ENCODE results near the gene NOTCH3. TPM values are rescaled to one million over a fixed set of nuclear protein-coding genes. Genes with fewer than 3 reads are reported as not detected.

The NOTCH3 gene
- 100 to 1,000 TPM in 3 of 4 donors, 10 to 100 TPM in 1; 87.3 to 127 (median 122) TPM for polyA plus RNA-seq (ENCODE audit: insufficient read length in 4 of 4)

- DNase-seq (ENCODE audit: low read depth in 4 of 4, low spot score in 2 of 4): no peak
Observed at GRCh38 chr19:15200553-15201364, at the start of gene NOTCH3. NOTCH3 (minus strand) TSS chr19:15200995; CDS start chr19:15200905, 90 bp downstream.

- no peak for DNase-seq (ENCODE audit: low read depth in 4 of 4, low spot score in 2 of 4)
Observed at GRCh38 chr19:15250640-15250993, 49.8 kb upstream of the NOTCH3 start.

GRCh38 chr19:15249972-15250639, 49.3 kb upstream of the NOTCH3 start:
- DNase-seq (ENCODE audit: low read depth in 4 of 4, low spot score in 2 of 4): no peak

- DNase-seq (ENCODE audit: low read depth in 4 of 4, low spot score in 2 of 4): no peak
Observed at GRCh38 chr19:15249528-15249874, 48.7 kb upstream of the NOTCH3 start.

GRCh38 chr19:15248648-15249527, 48.1 kb upstream of the NOTCH3 start:
- DNase-seq (ENCODE audit: low read depth in 4 of 4, low spot score in 2 of 4): no peak

- DNase-seq (ENCODE audit: low read depth in 4 of 4, low spot score in 2 of 4): no peak
Observed at GRCh38 chr19:15248106-15248505, 47.3 kb upstream of the NOTCH3 start.

GRCh38 chr19:15247107-15248014, 46.6 kb upstream of the NOTCH3 start:
- no peak for DNase-seq (ENCODE audit: low read depth in 4 of 4, low spot score in 2 of 4)

- no peak for DNase-seq (ENCODE audit: low read depth in 4 of 4, low spot score in 2 of 4)
Observed at GRCh38 chr19:15246198-15246481, 45.3 kb upstream of the NOTCH3 start.

- DNase-seq (ENCODE audit: low read depth in 4 of 4, low spot score in 2 of 4): no peak
Observed at GRCh38 chr19:15245370-15246197, 44.8 kb upstream of the NOTCH3 start.

- no peak for DNase-seq (ENCODE audit: low read depth in 4 of 4, low spot score in 2 of 4)
Observed at GRCh38 chr19:15244808-15245207, 44.0 kb upstream of the NOTCH3 start.

GRCh38 chr19:15244106-15244803, 43.5 kb upstream of the NOTCH3 start:
- DNase-seq (ENCODE audit: low read depth in 4 of 4, low spot score in 2 of 4): no peak

- DNase-seq (ENCODE audit: low read depth in 4 of 4, low spot score in 2 of 4): no peak
Observed at GRCh38 chr19:15243236-15243957, 42.6 kb upstream of the NOTCH3 start.

GRCh38 chr19:15241259-15241910, 40.6 kb upstream of the NOTCH3 start:
- no peak for DNase-seq (ENCODE audit: low read depth in 4 of 4, low spot score in 2 of 4)

GRCh38 chr19:15240515-15240914, 39.7 kb upstream of the NOTCH3 start:
- DNase-seq (ENCODE audit: low read depth in 4 of 4, low spot score in 2 of 4): no peak

- DNase-seq (ENCODE audit: low read depth in 4 of 4, low spot score in 2 of 4): no peak
Observed at GRCh38 chr19:15239337-15239949, 38.6 kb upstream of the NOTCH3 start.

GRCh38 chr19:15238639-15239155, 37.9 kb upstream of the NOTCH3 start:
- no peak for DNase-seq (ENCODE audit: low read depth in 4 of 4, low spot score in 2 of 4)
